H1 (cell line): Measurements from ENCODE around the gene AP1G2. TPM values are rescaled to one million over a fixed set of nuclear protein-coding genes. Genes with fewer than 3 reads are reported as not detected.

Source experiments
- EP300 ChIP-seq, 2 experiments: IDR thresholded peaks; 1 replicate in 1 of 2; 2 replicates in 1 of 2; pipeline ENCODE4 v1.6.1; 2011 to 2012; ENCODE audit warnings: low read depth in 2 of 2, low read length in 2 of 2, mild to moderate bottlenecking in 2 of 2, borderline replicate concordance in 1 of 2, inconsistent platforms in 1 of 2, moderate library complexity in 1 of 2
- polyA plus RNA-seq, 7 experiments: library from polyadenylated mRNA; depleted of rRNA in 3 of 7; stranded (reverse) in 5 of 7; unstranded in 2 of 7; fragments of >200 nt in 5 of 7; fragments of 200-250 nt in 2 of 7; gene quantifications; 1 replicate in 5 of 7; 2 replicates in 1 of 7; 4 replicates in 1 of 7; pipeline versions ENCODE4 v1.2.1 to v1.2.3, GENCODE V29; 2011 to 2013; ENCODE audit warnings: missing spikeins in 2 of 7, mixed read lengths in 2 of 7
- total RNA-seq: library from RNA; stranded (reverse); fragmentation: NEBNext Ultra II Directional; extraction: Animal tissue kit (Norgen Biotek cat#: 25700); gene quantifications from 2 replicates; pipeline ENCODE4 v1.2.1, GENCODE V29; 2021
- TF ChIP-seq, protein P1 (sequence below): IDR thresholded peaks from 2 replicates; pipeline ENCODE4 v1.6.1; 2011; ENCODE audit warnings: low read length, improper control_type of control experiment

AP1G2 gene
- total and polyA plus RNA-seq, 2 of the 8 experiments (the other 6 are each of a cell fraction or from before 2014, with no cell fraction given), result 70.9 to 134 TPM

DNA sequence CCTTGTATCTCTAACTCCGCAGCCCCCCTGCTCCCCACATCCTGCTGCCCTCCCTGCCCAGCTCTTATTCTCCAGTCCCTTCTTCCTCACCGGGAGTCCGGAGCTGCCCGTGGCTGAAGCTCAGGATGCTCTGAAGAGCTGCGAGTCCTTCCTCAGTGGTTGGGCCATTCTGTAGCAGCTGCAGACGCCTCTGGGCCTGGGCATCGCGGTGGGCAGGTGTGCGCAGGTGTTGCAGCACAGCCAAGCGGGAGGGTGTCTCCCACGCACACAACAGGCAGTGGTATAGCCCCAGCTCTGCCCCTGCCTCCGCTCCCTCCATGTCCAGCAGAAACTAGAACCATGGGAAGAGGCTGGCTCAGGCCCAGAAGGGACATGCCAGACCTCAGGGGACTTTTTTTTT is 36.2 kb downstream of the AP1G2 start (continued):
- TF ChIP-seq, protein P1, sequence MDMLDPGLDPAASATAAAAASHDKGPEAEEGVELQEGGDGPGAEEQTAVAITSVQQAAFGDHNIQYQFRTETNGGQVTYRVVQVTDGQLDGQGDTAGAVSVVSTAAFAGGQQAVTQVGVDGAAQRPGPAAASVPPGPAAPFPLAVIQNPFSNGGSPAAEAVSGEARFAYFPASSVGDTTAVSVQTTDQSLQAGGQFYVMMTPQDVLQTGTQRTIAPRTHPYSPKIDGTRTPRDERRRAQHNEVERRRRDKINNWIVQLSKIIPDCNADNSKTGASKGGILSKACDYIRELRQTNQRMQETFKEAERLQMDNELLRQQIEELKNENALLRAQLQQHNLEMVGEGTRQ, result no peak
- no peak for TF ChIP-seq EP300 (IDR thresholded peaks at IDR 0.05; ENCODE audit: borderline replicate concordance in 1 of 2, low read depth in 2 of 2, low read length in 2 of 2)
